HG03460 (cell line): ENCODE data around the gene UBE2Q1.

Experiments used
- ATAC-seq: cut with Tn5 transposase; IDR thresholded peaks from one replicate; pipeline ENCODE4 v1.9.1; 2021; ENCODE audit not compliant: unreplicated experiment

Gene UBE2Q1

DNA sequence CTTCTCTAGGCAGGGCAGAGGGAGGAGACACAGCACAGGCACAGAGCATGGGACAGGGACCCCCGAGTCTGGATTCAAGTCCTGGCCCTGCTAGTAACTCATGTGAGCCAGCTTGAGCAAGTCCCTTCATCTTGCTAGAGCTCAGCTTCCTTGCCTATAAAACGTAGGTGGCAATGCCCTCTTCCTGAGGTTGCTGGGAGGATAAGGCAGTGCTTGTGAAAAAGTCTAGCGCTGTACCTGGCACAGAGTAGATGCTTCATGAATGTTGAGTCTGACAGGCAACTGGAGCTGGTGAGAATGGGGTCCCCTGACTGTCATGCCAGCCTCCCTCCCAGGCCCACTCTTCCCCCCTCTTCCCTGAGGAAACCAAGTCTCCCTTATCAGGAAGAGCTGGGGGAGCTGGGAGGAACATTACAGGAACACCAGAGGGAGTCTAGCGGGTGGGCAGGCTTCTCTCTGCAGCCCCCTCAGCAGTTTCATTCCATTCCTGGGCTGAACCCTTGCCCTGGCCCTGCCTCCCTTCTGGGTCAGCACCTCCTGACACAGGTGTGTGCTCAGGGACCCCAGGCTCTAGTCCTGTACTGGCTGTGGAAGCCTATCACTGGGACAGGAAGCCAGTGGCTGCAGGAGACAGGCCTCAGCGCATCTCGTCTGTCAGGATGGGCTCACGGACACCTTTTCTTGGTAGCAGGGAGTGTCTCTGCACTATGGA lies 19.0 kb upstream of the UBE2Q1 start:
- ATAC-seq, result no peak

DNA sequence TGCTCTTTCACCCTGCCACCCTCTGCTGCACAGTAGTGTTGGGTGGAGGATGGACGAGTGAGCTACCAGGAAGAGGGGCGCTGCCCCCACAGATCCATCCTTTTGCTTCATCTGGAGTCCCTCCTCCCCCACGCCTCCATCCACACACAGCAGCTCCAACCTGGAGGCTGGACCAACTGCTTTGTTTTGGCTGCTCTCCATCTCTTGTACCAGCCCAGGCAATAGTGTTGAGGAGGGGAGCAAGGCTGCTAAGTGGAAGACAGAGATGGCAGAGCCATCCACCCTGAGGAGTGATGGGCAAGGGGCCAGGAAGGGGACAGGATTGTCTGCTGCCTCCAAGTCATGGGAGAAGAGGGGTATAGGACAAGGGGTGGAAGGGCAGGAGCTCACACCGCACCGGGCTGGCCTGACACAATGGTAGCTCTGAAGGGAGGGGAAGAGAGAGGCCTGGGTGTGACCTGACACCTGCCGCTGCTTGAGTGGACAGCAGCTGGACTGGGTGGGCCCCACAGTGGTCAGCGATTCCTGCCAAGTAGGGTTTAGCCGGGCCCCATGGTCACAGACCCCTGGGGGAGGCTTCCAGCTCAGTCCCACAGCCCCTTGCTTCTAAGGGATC lies 17.6 kb upstream of the UBE2Q1 start:
- ATAC-seq, result no peak

DNA sequence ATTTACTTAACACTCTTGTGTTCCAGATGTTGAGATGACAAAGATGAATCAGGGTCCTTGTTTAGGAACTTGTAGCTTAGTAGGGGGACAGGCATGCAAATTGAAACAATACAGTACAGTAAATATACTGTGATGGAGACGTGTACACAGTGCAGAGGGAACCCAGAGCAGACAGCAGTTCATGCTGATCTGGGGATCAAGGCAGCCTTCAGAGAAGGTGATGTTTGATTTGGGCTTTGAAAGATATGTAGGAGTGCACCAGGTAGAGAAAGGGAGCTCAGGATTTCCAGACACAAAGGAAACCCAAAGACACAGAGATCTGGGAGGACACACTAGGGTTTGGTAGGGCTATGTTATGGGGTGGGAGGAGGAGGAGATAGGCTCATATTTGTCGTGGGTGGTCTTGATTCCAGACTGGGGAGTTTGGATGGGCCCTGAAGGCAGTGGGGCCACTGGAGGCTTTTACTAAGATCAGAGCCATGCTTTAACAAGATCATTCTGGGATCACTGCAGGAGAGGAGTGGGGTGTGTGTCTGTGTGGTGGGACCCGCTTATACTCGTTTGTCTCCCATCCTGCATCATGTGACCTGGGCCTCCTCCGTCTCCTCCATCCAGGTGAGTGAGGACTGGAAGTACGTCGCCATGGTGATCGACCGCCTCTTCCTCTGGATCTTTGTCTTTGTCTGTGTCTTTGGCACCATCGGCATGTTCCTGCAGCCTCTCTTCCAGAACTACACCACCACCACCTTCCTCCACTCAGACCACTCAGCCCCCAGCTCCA lies 16.9 kb upstream of the UBE2Q1 start:
- no peak for ATAC-seq

DNA sequence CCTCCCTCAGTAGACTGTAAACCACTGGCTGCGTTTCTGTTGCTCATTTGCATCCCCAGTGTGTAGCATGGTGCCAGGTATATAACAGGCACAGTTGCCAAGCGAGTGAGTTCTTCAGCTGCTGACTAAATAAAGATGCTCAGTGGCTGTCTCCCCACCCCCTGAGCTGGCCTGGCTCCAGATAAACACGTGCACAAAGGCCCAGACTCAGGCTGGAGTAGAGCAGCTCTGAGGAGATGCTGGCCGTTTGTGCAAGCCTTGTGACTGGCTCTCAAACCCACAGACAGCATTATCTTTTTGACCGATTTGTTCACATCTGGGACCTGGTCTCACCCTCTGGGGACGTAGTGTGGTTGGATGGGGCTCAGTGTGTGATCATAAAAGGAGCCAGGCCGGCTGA lies 16.3 kb upstream of the UBE2Q1 start:
- ATAC-seq, result no peak

DNA sequence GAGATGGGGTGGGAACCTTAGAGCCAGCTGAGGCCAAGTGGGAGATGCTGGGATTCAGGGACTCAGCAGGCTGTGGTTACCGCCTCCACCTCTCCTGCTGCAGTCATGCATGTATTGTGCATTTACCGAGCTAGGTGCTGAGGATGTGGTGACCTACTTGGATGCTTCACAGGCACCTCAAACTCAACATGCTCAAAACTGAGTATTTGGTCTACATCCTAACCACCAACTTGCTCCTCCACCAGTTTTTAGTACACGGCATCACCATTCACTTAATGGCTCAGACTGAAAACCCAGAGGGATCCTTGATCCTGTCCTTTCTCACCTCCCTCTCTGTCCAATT lies 14.7 kb upstream of the UBE2Q1 start:
- no peak for ATAC-seq

DNA sequence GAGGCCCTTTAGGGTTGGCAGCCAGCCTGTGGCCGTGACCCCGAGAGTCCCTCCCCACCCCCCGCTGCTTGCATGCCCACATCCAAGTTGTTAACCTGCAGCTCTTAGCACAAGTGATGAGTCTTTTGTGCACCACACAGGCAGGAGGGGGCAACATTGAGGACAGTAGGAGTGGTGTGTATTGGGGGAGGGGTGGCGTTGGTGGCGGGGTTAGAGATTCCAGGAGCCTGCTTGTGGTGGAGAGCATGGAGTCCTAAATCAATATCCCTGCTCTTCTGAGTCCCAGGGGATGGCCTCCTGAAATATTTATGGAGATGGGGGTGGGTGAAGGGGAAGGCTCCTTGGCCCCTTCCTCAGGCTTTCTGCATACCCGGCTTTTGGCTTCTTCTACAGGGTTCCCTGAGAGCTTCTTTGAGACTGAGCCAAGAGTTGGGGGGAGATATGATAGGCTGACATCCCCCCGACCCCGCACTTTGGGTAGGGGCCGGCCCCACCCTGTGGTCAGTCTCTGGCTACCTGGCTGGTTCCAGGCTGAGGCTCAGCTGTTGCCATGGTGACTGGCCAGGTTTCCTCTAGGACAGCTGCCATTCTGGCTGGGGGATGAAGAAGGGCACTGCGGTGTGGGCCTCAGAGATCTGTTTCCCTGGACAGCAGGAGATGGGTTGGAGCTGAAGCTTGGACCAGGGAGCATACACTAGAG lies 14.2 kb upstream of the UBE2Q1 start:
- ATAC-seq, result no peak

DNA sequence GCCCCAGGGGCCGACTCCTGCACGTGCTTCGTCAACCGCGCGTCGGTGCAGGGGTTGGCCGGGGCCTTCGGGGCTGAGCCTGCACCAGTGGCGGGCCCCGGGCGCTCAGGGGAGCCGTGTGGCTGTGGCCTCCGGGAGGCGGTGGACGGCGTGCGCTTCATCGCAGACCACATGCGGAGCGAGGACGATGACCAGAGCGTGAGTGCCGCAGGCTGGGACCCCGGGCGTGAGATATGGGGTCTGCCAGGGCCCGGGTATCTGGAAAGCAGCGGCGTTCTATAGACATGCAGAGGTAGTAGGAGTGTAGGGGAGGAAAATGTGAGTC lies 13.5 kb upstream of the UBE2Q1 start:
- ATAC-seq, result no peak

DNA sequence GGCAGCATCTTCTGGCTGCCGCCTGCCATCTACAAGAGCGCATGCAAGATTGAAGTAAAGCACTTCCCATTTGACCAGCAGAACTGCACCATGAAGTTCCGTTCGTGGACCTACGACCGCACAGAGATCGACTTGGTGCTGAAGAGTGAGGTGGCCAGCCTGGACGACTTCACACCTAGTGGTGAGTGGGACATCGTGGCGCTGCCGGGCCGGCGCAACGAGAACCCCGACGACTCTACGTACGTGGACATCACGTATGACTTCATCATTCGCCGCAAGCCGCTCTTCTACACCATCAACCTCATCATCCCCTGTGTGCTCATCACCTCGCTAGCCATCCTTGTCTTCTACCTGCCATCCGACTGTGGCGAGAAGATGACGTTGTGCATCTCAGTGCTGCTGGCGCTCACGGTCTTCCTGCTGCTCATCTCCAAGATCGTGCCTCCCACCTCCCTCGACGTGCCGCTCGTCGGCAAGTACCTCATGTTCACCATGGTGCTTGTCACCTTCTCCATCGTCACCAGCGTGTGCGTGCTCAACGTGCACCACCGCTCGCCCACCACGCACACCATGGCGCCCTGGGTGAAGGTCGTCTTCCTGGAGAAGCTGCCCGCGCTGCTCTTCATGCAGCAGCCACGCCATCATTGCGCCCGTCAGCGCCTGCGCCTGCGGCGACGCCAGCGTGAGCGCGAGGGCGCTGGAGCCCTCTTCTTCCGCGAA lies 12.9 kb upstream of the UBE2Q1 start:
- no peak for ATAC-seq

DNA sequence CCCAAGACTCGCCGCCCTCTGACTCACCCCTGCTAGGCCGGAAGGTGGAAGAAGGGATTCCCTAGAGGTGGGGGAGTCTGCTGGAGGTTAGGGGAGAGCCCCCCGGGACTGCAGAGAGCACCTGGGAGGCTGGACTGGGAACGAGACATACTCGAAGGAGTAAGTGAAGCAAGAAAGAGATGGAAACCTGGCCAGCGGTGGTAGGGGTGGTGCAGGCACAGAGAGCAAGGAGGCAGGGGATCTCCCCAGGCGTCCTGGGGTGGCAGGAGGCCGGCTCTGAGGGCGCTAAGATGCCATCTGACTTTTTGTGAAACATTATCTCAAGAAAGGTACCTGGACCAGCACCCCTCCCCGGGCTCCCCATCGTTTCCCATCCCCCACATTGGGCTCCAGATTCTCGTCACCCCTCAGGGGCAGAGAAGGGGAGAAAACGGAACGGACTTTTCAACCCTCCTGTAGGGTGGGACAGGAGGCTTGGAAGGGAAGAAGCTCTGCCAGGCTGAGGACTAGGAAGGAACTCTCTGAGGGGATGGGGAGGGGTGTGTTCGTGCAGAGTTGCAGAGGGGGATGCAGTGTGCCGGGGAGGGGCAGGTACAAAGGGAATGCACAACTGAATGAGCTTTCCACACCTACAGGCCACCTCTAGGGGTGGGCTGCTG lies 9.8 kb upstream of the UBE2Q1 start:
- ATAC-seq, result no peak

DNA sequence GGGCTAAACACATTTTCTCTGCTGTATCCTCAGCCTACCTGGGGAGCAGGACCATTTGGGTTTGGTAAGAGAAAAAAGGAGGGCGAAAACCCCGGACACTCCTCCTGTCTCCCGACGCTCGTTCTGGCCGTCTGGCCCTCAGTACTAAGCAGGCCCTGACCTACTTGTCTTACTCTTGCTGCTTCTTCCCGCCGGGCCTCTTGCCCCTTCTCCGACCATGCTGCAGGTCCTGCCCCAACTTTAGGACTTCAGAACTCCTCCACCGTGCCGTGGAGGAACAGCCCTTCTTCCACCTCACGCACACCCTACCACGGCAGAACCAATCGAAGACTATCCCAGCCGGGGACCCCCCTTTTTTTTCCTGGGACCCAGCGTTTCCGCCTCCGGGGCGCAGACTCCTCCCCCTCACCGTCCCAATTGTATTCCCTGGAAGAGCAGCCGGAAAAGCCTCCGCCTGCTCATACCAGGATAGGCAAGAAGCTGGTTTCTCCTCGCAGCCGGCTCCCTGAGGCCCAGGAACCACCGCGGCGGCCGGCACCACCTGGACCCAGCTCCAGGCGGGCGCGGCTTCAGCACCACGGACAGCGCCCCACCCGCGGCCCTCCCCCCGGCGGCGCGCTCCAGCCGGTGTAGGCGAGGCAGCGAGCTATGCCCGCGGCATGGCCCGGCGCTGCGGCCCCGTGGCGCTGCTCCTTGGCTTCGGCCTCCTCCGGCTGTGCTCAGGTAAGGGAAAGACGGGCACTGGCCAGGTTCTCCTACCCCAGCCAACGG lies 9.1 kb upstream of the UBE2Q1 start, which contains the start of gene CHRNB2:
Gene CHRNB2 (plus strand): TSS at position 393 of the 771 bp plus-strand sequence. CDS start 267 bp downstream, at position 660.
- no peak for ATAC-seq

DNA sequence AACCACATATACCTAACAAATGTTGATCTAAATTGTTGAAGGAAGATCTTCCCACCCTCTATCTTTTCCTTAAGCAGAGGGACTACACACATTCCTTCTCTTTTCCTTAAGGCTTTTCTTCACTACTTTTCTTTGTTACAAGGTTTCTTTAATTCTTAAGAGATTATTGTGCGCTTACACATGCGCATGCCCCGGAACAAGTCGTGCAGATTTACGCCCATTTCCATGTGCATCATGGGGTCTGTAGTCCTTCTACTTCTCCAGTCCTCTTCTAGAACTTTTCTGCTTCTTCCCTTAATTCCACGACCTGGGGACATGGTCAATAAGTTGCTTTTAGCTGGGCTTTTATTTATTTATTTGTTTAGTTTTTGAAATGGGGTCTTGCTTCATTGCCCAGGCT lies 7.4 kb upstream of the UBE2Q1 start:
- ATAC-seq, result no peak

DNA sequence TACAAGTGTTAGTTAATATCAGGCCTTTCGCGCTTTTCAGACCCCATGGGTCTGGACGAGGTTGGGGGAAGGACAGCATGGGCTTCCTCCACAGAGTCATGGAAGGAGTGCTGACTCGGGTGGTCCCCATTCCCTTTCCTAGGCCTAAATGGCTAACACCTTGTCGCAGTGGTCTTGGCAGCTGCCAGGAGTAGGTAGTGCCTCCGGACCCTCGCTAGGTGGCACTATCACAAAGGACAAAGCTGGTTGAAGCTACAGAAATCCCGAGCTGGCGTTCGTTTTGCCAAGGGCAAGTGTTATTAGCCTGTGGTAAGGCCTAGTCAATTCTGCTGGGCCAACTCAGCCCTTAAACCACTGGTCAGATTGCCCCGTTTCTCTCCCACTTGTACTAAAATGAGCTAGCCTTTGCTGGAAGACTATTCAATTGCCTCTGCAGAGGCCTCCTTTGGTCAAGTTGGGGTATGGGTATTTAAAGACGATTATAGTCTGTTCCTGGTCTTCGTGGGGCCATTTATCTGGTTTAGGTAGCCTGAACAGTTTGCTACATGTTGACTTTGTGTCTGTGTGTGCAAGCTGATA lies 1.1 kb upstream of the UBE2Q1 start:
- ATAC-seq, result no peak

DNA sequence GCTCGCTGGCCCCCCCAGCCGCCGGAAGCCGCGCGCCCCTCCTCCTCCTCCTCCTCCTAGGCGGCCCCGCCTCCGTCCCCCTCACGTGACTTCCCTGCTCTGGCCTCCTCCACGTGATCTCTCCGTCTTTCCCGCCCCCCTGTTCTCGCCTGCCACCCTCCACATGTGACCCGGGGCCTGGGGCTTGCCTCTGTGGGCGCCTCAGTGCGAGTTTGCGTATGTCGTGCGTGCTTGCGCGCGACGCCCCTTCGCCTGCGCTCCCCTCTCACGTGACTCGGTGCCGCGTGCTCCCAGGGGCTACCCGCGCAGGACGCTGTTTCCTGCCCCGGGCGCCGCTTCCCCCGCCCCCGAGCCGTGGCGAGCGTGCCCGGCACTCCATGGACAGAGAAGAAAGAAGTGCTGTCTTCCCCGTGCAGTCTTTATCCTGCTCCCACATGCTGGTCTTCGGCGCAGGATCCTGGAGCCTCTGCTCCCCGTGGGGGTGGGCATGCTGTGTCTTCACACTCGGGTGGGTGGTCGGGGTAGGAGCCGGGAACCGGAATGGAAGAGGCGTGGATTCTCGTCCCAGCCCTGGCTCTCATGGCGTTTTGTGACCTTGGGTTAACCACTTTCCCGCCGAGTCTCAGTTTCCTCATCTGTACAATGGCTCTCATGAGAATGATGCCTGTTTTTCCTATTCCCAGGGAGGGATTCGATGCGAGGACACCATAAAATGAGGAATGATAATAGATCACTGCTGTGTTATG lies 431 bp upstream of the UBE2Q1 start:
- peak; percentile 79 for ATAC-seq

DNA sequence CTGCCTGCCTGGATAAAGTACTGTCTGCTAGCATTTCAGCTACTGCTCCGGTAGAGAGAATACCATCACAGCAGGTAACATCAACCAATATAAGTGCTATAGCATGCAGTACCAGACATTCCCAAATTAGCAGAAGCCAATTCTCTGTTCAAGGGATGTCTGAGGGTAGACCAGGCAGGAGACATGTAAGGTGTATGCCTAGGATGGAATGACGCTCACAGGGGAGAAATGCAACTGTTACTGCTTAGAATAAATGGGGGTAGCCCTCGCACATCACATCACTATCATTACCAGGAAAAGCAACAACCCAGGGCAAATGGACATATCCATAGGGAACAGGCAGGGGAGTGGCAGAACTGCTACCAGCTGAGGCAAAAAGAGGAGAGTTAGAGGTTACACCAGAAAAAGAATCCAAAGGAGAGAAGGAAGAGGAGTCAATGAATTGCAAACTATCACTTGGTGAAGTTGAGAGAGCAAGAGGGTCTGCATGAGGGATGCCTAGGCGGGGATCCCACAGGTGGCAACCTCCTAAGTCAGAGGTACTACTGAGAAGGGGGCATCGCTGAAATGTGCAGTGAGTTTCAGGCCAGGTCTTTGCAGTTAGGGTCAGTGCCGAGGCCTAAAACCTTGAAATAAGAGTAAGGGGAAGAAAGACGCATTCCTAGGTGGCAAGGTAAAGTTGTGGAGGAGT lies 1.1 kb downstream of the UBE2Q1 start:
- ATAC-seq, result no peak

DNA sequence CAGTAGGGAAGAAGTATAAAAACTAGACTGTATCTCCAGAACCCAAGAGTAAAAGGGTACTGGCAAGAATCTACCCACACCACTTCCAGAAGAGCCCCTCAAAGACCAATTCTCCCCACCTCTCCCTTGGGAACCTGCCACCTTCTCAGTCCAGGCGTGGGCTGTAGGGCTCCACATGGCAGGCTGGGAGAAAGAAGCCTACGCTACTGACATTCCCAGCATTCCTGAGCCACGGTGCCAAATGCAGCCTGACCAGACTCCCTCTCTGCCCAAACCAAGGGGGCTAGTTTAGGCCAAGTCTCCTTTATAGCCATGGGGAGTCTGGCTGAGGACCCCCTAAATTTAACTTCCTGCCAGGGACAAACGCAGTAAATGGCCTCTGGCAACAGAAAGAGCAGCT lies 2.0 kb downstream of the UBE2Q1 start:
- ATAC-seq, result no peak

DNA sequence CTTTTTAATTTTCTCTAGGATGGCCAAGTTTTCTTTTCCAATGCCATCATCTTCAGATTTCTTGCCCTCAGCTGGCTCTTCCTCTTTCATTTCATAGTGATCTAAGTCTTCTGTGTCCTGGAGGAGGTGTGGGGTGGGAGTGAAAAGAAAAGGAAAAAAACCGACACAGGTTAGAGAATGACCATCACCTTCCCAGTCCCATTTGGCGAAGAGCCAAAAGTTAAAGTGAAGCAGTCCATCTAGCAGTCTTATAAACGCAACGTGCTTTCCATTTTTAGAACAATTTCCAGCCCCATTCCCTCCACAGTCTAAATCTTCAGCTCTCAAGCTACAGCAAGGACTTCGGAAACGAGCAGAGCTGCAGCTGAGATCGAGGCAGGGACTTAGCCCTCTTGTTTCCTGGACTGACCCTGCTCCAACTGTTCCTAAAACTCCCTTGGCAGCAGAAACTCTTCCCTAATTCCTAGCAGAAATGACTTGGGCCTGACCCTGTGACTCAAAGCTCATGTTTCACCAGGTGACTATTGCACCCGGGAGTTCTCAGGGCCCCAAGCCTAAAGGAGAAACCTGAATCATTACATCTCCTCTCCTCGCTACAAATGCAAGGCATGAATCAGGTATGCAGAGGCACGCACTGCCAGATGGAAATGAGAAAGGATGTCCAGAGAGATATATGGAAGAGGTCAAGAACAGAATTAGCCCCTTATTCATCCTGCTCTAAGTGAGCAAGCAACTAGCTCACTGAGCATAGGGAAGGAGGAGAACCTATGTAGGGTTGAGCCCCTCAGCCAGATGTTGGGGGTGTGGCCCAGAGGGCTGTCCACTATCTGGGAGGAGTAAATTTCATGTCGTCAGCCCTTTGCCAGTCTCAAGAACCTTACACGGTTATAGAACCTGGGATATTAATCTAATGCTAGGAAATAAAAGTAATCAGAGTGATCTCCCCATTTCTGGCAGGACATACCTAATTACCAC lies 5.1 kb downstream of the UBE2Q1 start:
- ATAC-seq, result no peak

DNA sequence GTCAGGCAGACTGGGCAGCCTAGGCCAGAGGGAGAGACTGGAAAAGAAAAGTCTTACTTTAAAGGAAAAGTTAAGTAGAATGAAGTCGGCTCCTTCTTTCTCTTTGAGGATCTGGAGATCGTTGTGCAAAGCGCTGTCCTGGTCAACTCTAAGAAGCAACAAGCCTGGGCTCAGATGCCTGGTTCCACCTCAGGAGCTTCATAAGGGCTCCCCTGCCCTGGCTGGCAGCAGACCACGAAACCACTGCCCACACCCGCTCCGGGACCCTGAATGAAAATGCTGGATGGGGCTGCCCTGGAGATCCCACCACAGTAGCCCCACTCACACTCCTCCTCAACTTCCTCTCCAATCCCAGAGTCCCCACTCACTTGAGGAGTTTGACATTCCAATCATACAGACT lies 6.4 kb downstream of the UBE2Q1 start:
- ATAC-seq, result no peak
